ENCODE measurements around the gene TGFBR3L. TPM values are rescaled to one million over a fixed set of nuclear protein-coding genes. Genes with fewer than 3 reads are reported as not detected.
A peak's percentile ranks its signal among the peaks of the same experiment; 100 is the strongest.

TGFBR3L gene
- total RNA-seq, 1 donor from 2014 or later: 1.2 TPM

DNA sequence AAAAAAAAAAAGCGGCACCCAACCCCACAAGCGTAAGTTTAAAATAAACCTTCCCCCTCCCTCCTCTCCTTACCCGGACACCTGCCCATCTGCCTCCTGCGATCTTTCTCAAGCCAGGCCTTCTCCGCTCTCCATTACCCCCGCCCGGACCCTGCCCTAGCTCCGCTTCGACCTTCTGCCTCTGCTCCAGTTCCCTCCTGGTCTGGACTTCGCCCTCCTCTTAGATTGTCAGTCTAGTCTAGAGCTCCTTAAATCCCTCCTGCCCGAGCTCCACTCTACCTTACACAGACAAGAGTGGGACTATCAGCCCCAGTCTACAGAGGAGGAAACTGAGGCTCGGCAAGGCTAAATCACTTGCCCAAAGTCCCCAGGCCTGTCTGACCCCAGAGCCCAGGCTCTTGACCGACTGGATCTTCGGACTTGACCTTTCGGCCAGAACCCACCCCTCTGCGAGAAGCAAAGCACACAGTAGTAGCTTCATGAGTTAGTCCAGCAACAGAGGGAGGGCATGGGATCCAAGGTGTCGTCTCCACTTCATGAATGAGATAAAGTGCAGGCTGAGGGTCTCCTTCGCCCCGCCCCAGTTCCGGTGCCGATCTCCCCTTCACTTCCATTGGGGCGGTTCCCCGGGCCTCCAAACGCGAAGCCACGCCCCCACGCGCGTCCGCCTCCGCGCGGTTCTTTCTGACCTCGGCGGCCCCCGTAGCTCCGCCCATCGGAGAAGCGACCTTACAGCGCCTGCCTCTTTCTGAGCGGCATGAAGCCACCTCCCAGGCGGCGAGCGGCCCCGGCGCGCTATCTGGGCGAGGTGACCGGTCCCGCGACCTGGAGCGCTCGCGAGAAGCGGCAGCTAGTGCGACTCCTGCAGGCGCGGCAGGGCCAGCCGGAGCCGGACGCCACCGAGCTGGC lies 5.2 kb downstream of the TGFBR3L start, which contains the start of gene SNAPC2:
SNAPC2 (plus strand) TSS at position 729 of the 909 bp plus-strand sequence; CDS start at position 758, 29 bp downstream.
- peak within 1 kb of the TSS; percentile 78 for H3K27ac ChIP-seq
- TF ChIP-seq, protein P1, sequence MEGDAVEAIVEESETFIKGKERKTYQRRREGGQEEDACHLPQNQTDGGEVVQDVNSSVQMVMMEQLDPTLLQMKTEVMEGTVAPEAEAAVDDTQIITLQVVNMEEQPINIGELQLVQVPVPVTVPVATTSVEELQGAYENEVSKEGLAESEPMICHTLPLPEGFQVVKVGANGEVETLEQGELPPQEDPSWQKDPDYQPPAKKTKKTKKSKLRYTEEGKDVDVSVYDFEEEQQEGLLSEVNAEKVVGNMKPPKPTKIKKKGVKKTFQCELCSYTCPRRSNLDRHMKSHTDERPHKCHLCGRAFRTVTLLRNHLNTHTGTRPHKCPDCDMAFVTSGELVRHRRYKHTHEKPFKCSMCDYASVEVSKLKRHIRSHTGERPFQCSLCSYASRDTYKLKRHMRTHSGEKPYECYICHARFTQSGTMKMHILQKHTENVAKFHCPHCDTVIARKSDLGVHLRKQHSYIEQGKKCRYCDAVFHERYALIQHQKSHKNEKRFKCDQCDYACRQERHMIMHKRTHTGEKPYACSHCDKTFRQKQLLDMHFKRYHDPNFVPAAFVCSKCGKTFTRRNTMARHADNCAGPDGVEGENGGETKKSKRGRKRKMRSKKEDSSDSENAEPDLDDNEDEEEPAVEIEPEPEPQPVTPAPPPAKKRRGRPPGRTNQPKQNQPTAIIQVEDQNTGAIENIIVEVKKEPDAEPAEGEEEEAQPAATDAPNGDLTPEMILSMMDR (IDR thresholded peaks at IDR 0.05): no peak
- peaks cover 26% of the 10 kb centered on the region for H3K27me3 ChIP-seq
- ATAC-seq: peak; percentile 76
- H3K36me3 ChIP-seq: peaks cover 13% of the 10 kb centered on the region
- intact Hi-C loops (cut with DNase I): no loop called here
- H3K9me3 ChIP-seq: no peaks in the 10 kb centered on the region
- DNase-seq: peak; percentile 99
- peak within 1 kb of the TSS; percentile 74 for H3K4me3 ChIP-seq
- peaks cover 39% of the 10 kb centered on the region for H3K4me1 ChIP-seq

DNA sequence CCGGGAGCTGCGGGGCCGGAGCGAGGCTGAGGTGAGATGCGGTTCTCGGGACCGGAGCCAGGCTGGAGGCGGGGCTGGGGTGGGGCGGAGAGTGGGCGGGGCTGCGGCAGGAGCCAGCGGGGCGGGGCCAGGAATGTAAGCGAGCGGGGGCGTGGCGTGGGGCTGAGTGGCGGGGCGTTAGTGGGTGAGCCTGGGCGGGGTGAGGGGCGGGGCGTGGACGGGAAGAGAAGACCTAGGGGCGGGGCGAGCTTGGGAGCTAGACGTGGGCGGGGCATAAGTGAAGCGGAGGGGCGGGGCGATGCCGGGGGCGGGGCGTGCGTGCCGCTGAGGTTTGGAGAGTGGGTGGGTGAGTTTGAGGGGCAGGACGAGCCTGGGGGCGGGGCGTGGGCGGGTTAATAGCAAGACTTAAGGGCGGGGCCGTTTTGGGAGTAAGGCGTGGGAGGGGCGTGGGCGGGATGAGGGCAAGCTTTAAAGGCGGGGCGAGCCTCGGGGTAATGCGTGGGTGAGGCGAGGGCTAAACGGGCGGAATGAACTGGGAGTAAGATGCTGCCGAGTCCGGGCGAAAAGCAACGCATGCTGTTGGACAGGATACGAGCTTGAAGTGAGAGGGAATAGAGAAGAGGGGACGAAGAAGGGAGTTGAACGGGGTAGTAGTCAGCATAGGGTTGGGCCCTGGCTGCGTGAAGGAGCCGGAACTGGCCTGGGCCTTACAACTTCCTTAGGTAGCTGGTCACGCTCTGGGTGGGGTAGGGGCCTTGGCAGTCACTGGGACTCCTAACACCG lies 6.1 kb downstream of the TGFBR3L start:
- Histone ChIP-seq H3K27ac (peak overlapping the region; percentile 78), H3K4me3 (peak overlapping the region; percentile 74), H3K36me3 (peaks cover 13% of the 10 kb centered on the region), H3K27me3 (peaks cover 18% of the 10 kb centered on the region), H3K4me1 (peaks cover 42% of the 10 kb centered on the region), H3K9me3 (no peaks in the 10 kb centered on the region)
- peak; percentile 100 for DNase-seq
- TF ChIP-seq, protein P1 (IDR thresholded peaks at IDR 0.05): no peak
- intact Hi-C loops (cut with DNase I): no loop called here
- peak; percentile 91 for ATAC-seq

DNA sequence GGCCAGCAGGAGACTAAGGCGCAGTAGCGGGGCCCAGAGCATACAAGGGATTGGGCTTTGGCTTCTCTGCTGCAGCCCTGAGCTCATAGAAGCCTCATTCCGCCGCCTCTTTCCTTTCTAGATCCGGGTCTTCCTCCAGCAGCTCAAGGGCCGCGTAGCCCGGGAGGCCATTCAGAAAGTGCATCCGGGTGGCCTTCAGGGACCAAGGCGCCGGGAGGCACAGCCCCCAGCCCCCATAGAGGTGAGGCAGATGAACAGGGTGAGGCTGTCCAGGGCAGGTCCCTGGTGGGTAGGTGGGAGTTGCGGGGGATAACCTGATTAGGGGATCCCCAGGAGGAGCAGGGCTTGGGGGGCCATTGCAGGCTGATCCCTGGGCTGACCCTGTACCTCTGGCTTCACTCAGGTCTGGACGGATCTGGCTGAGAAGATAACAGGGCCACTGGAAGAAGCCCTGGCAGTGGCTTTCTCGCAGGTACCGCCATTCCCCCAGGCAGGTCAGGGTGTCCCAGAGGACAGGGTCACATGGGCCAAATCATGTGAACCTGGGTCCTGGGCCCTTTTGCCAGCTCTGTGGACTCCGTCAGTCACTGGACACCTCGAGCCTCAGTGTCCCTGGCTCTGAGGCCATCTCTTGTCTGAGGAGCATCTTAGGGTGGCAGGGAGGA lies 6.8 kb downstream of the TGFBR3L start:
- H3K4me1 ChIP-seq: peaks cover 42% of the 10 kb centered on the region
- peak overlapping the region; percentile 56 for H3K4me3 ChIP-seq
- intact Hi-C loops (cut with DNase I): no loop called here
- ATAC-seq (no peak), DNase-seq (no peak)
- H3K27me3 ChIP-seq: peaks cover 14% of the 10 kb centered on the region
- peak overlapping the region; percentile 78 for H3K27ac ChIP-seq
- peaks cover 13% of the 10 kb centered on the region for H3K36me3 ChIP-seq
- TF ChIP-seq, protein P1 (IDR thresholded peaks at IDR 0.05): no peak
- H3K9me3 ChIP-seq: no peaks in the 10 kb centered on the region

DNA sequence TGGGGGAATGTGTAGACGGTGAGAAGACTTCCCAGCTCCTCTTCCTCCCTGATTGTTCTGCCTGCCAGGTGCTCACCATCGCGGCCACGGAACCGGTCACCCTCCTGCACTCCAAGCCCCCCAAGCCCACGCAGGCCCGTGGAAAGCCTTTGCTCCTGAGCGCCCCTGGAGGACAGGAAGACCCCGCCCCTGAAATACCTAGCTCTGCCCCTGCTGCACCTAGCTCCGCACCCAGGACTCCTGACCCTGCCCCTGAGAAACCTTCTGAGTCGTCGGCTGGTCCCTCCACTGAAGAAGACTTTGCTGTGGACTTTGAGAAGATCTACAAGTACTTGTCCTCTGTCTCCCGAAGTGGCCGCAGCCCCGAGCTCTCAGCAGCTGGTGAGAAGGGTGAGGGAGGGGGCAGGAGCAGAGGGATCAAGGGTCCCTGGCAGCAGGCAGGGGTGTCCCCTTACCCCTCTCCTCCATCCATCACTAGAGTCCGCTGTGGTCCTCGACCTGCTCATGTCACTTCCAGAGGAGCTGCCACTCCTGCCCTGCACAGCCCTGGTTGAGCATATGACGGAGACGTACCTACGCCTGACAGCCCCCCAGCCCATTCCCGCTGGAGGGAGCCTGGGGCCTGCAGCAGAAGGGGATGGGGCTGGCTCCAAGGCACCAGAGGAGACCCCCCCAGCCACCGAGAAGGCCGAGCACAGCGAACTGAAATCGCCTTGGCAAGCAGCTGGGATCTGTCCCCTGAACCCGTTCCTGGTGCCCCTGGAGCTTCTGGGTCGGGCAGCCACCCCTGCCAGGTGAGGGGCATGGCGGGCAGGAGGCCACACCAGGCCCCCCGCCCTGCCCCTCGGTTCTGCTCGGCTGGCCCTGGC lies 7.6 kb downstream of the TGFBR3L start:
- DNase-seq (no peak), ATAC-seq (no peak)
- H3K4me3 ChIP-seq: no peak overlapping the region
- H3K4me1 ChIP-seq: peaks cover 42% of the 10 kb centered on the region
- H3K27me3 ChIP-seq: peaks cover 12% of the 10 kb centered on the region
- H3K36me3 ChIP-seq: peaks cover 13% of the 10 kb centered on the region
- H3K27ac ChIP-seq: peak overlapping the region; percentile 78
- no peaks in the 10 kb centered on the region for H3K9me3 ChIP-seq
- intact Hi-C loops (cut with DNase I): no loop called here
- TF ChIP-seq, protein P1 (IDR thresholded peaks at IDR 0.05): no peak

DNA sequence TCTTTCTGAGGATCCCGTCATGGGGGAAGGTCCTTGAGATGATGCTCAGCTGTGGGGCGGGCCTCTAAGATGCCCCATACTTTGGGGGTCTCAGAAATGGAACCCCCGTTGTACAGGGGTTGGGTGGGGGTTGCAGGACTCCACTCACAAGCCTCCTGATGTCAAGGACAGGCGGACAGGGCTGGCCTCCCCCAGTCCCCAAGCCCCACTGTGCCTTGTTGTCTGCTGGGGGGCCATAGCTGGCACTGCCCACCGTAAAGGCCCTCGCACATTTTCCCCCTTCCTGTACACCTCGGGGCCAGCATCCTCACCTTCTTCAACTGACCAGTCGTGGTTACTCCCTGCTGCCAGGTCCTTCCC lies 8.2 kb downstream of the TGFBR3L start:
- Histone ChIP-seq H3K27ac (no peak overlapping the region), H3K36me3 (peaks cover 13% of the 10 kb centered on the region), H3K27me3 (peaks cover 10% of the 10 kb centered on the region), H3K4me3 (no peak overlapping the region), H3K9me3 (no peaks in the 10 kb centered on the region), H3K4me1 (peaks cover 36% of the 10 kb centered on the region)
- intact Hi-C loops (cut with DNase I): no loop called here
- TF ChIP-seq, protein P1 (IDR thresholded peaks at IDR 0.05): no peak
- no peak for DNase-seq
- no peak for ATAC-seq
